Measurements from ENCODE around the gene FBN2.

DNA sequence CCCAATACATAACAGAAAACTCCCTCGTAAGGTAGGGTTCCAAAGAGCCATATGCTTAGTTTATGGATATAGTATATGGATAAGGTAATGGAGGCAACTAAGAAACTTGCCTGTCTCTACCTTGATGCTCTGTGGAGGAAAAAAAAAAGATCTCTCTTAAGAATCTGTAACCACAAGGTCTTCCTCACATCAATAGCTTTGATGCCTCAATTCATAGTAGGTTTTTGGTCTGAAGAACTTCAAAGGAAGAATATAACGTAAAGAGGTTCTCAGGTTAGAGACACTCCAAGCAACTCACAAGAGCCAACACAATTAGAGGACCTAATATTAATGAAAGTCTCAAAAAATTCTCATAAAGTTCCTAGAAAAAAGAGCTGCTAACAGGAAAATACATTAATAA is 140.2 kb downstream of the FBN2 start:
- TF ChIP-seq, protein P1, sequence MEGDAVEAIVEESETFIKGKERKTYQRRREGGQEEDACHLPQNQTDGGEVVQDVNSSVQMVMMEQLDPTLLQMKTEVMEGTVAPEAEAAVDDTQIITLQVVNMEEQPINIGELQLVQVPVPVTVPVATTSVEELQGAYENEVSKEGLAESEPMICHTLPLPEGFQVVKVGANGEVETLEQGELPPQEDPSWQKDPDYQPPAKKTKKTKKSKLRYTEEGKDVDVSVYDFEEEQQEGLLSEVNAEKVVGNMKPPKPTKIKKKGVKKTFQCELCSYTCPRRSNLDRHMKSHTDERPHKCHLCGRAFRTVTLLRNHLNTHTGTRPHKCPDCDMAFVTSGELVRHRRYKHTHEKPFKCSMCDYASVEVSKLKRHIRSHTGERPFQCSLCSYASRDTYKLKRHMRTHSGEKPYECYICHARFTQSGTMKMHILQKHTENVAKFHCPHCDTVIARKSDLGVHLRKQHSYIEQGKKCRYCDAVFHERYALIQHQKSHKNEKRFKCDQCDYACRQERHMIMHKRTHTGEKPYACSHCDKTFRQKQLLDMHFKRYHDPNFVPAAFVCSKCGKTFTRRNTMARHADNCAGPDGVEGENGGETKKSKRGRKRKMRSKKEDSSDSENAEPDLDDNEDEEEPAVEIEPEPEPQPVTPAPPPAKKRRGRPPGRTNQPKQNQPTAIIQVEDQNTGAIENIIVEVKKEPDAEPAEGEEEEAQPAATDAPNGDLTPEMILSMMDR (IDR thresholded peaks at IDR 0.05): no peak
- no peak for TF ChIP-seq POLR2AphosphoS5 (IDR thresholded peaks at IDR 0.05)
- no peak for TF ChIP-seq POLR2A (IDR thresholded peaks at IDR 0.05)
